GM10847 (cell line): ENCODE measurements around the gene UQCC2.

Experiments used
- POLR2A ChIP-seq: IDR thresholded peaks from 2 replicates; pipeline ENCODE4 v1.6.1; 2011; ENCODE audit not compliant: insufficient read length; ENCODE audit errors: extremely low read depth

The UQCC2 gene

GRCh38 chr6:33654831-33655554 lies 56.5 kb downstream of the UQCC2 start:
- no peak for TF ChIP-seq POLR2A

- no peak for TF ChIP-seq POLR2A
Measured at GRCh38 chr6:33652002-33652401, 59.5 kb downstream of the UQCC2 start.

GRCh38 chr6:33651403-33651802 lies 60.1 kb downstream of the UQCC2 start:
- no peak for TF ChIP-seq POLR2A
